BJ (cell line): ENCODE results near the gene AOC1. TPM values are rescaled to one million over a fixed set of nuclear protein-coding genes. Genes with fewer than 3 reads are reported as not detected.
"Not testable (repeated sequence)": the region's sequence is repeated elsewhere in the genome, so short reads cannot be mapped to it uniquely, and the experiment has no call there.

Experiments
- CTCF ChIA-PET: fragments of 350-600 bp; formaldehyde crosslinking; extraction: SDS; loops from one replicate; lab custom pipeline; 2021; ENCODE audit warnings: antibody characterized with exemption, inconsistent platforms; lab: Yijun Ruan, JAX
- POLR2A ChIA-PET: fragments of 300-600 bp; sonication (Branson Sonifier 250); formaldehyde crosslinking; extraction: SDS; loops from one replicate; lab custom pipeline; 2021; ENCODE audit warnings: antibody characterized with exemption; lab: Charles Lee
- DNase-seq: peaks from one replicate; pipeline ENCODE4 v3.0.0-alpha.2; 2011; ENCODE audit warnings: low read depth
- H3K27me3 ChIP-seq: 2 replicates; pipeline ENCODE4 v1.6.0; 2011; ENCODE audit warnings: low read length; ENCODE audit not compliant: control insufficient read depth, insufficient read depth
- H3K36me3 ChIP-seq: 2 replicates; pipeline ENCODE4 v1.5.1; 2011; ENCODE audit warnings: low read length; ENCODE audit not compliant: control insufficient read depth, insufficient read depth
- H3K4me3 ChIP-seq: 2 replicates; pipeline ENCODE4 v1.5.1; 2011; ENCODE audit warnings: low read depth, mild to moderate bottlenecking, control low read depth, low read length
- CTCF ChIP-seq: IDR thresholded peaks from 2 replicates; pipeline ENCODE4 v1.5.1; 2011; ENCODE audit warnings: low read depth, mild to moderate bottlenecking, control low read depth, inconsistent platforms, low read length, moderate library complexity; ENCODE audit not compliant: insufficient read depth
- polyA plus RNA-seq: library from polyadenylated mRNA; depleted of rRNA; stranded (reverse); fragments of >200 nt; gene quantifications from 2 replicates; pipeline ENCODE4 v1.2.3, GENCODE V29; 2011

The AOC1 gene
- polyA plus RNA-seq, 1 experiment, result not detected

GRCh38 chr7:150806863-150807262 is 45.5 kb upstream of the AOC1 start:
- POLR2A ChIA-PET, result no interaction called here
- no peak overlapping the region for H3K4me3 ChIP-seq
- DNase-seq, result no peak
- no peaks in the 10 kb centered on the region for H3K36me3 ChIP-seq
- CTCF ChIA-PET, result no interaction called here
- no peak for TF ChIP-seq CTCF
- H3K27me3 ChIP-seq, result no peaks in the 10 kb centered on the region

- DNase-seq, H3K27me3 ChIP-seq, H3K4me3 ChIP-seq, POLR2A ChIA-PET, H3K36me3 ChIP-seq: not testable (repeated sequence)
- CTCF ChIA-PET, result interaction anchor here (1.7 kb wide), 1 partner anchor 29 kb away, joined by 3 read pairs; no protein-coding TSS in a partner anchor
Observed at GRCh38 chr7:150807616-150808438, 44.5 kb upstream of the AOC1 start.

GRCh38 chr7:150814328-150815001 is 37.9 kb upstream of the AOC1 start:
- CTCF ChIA-PET, result no interaction called here
- TF ChIP-seq CTCF, result no peak
- POLR2A ChIA-PET, result no interaction called here
- Histone ChIP-seq H3K27me3 (no peaks in the 10 kb centered on the region), H3K36me3 (no peaks in the 10 kb centered on the region), H3K4me3 (no peak overlapping the region)
- DNase-seq, result no peak

GRCh38 chr7:150818971-150819370 is 33.3 kb upstream of the AOC1 start:
- H3K4me3 ChIP-seq, result no peak overlapping the region
- ChIA-PET CTCF (no interaction called here), POLR2A (no interaction called here)
- TF ChIP-seq CTCF, result no peak
- no peak for DNase-seq
- H3K27me3 ChIP-seq, result no peaks in the 10 kb centered on the region
- H3K36me3 ChIP-seq, result no peaks in the 10 kb centered on the region

- Histone ChIP-seq H3K27me3 (no peaks in the 10 kb centered on the region), H3K36me3 (no peaks in the 10 kb centered on the region), H3K4me3 (no peak overlapping the region)
- ChIA-PET POLR2A (no interaction called here), CTCF (no interaction called here)
- no peak for TF ChIP-seq CTCF
- DNase-seq, result no peak
Observed at GRCh38 chr7:150820148-150820547, 32.2 kb upstream of the AOC1 start.
